Subcutaneous adipose tissue (tissue), 4 donors: ENCODE results near the gene SUCO. TPM values are rescaled to one million over a fixed set of nuclear protein-coding genes. Genes with fewer than 3 reads are reported as not detected.

Experiments used
- total RNA-seq, 4 donors: library from RNA; depleted of rRNA; stranded (reverse); fragments of >200 nt; gene quantifications; one replicate each; pipeline ENCODE4 v1.1.0, GENCODE V29; 2016
- TF ChIP-seq, protein P1 (sequence below): fragments of 450-650 bp; IDR thresholded peaks from one replicate; pipeline ENCODE4 v1.5.1; 2016; ENCODE audit warnings: low read depth, mild to moderate bottlenecking, control low read depth, antibody characterized with exemption, moderate library complexity

The SUCO gene, protein sequence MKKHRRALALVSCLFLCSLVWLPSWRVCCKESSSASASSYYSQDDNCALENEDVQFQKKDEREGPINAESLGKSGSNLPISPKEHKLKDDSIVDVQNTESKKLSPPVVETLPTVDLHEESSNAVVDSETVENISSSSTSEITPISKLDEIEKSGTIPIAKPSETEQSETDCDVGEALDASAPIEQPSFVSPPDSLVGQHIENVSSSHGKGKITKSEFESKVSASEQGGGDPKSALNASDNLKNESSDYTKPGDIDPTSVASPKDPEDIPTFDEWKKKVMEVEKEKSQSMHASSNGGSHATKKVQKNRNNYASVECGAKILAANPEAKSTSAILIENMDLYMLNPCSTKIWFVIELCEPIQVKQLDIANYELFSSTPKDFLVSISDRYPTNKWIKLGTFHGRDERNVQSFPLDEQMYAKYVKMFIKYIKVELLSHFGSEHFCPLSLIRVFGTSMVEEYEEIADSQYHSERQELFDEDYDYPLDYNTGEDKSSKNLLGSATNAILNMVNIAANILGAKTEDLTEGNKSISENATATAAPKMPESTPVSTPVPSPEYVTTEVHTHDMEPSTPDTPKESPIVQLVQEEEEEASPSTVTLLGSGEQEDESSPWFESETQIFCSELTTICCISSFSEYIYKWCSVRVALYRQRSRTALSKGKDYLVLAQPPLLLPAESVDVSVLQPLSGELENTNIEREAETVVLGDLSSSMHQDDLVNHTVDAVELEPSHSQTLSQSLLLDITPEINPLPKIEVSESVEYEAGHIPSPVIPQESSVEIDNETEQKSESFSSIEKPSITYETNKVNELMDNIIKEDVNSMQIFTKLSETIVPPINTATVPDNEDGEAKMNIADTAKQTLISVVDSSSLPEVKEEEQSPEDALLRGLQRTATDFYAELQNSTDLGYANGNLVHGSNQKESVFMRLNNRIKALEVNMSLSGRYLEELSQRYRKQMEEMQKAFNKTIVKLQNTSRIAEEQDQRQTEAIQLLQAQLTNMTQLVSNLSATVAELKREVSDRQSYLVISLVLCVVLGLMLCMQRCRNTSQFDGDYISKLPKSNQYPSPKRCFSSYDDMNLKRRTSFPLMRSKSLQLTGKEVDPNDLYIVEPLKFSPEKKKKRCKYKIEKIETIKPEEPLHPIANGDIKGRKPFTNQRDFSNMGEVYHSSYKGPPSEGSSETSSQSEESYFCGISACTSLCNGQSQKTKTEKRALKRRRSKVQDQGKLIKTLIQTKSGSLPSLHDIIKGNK (N-terminal part only)
- total RNA-seq, result 10 to 100 TPM; 26.9 to 35.9 (median 32.8) TPM

DNA sequence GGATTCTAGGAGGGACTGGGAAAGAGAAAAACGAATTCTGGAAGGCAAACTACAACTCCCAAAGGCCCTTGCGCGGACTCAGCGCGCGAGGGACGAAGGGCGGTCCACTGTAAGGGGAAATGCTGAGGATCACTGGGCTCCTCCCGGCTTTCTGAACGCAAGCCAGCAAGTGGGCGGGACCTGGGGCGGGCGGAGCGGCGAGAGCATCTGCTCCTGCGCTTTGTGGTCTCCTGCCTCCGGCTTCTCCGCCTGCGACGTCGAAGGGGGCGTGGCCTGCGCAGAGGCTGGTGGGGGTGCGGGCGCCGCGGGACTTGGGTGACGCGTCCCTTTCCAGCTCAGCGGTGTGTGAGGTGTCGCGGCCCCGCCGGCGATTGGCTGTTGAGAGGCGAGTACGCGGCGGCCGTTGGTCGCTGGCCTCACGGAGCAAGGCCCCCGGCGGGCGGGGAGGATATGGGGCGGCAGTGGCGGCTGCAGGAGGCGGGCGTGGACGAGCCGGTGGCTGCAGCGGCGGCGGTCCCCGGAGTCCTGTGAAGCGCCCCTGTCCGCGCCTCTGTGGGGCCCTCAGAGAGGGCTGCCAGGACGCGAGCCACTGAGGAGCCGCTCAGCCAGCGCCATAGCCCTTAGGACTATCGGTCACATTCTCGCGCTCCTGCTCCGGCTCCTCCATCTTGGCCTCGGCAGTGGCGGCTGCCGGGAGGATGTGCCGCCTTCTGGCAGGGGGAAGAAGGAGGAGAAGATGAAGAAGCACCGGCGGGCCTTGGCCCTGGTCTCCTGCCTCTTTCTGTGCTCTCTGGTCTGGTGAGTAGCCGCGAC lies at the start of gene SUCO:
SUCO (plus strand) TSS at position 451 of the 813 bp plus-strand sequence; CDS start at position 737, 286 bp downstream.
- TF ChIP-seq, protein P1, sequence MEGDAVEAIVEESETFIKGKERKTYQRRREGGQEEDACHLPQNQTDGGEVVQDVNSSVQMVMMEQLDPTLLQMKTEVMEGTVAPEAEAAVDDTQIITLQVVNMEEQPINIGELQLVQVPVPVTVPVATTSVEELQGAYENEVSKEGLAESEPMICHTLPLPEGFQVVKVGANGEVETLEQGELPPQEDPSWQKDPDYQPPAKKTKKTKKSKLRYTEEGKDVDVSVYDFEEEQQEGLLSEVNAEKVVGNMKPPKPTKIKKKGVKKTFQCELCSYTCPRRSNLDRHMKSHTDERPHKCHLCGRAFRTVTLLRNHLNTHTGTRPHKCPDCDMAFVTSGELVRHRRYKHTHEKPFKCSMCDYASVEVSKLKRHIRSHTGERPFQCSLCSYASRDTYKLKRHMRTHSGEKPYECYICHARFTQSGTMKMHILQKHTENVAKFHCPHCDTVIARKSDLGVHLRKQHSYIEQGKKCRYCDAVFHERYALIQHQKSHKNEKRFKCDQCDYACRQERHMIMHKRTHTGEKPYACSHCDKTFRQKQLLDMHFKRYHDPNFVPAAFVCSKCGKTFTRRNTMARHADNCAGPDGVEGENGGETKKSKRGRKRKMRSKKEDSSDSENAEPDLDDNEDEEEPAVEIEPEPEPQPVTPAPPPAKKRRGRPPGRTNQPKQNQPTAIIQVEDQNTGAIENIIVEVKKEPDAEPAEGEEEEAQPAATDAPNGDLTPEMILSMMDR, result no peak

DNA sequence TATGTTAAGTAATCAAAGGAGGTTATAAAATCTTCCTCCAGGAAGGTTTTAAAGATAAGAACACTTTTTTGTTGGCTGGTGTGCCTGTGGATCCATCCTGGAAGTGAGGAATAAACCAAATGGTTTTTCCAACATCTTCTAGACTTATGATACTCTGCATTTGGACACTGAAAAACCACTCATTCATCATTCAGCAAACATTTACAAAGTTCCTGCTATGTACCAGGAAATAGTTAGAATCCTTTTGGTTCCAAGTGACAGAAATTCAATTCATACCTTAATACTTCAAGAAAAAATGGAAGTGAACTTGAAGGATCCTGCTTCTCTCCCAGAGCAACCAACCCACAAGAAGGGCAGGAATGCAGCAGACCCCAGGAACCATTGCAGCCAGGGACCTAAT lies 49.5 kb upstream of the SUCO start:
- TF ChIP-seq, protein P1, result no peak

DNA sequence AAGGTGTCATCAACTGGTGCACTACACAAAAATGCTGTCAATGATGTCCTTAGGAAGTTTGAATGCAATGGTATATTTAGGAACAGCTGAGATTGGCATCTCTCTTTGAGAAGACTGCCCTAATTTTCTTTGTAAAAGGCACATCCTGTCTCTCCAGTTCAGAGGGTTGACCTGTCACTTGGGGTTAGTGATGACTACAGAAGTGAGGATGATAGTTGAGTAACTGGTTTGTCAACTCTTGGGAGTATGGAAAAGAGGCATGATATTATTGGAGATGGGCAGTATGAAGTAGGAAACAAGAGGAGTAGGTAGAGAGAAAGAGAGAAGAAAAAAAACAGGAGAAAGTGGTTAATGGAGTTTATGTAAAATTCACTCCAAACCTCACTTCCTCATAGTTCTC lies 48.7 kb upstream of the SUCO start:
- TF ChIP-seq, protein P1, result no peak

DNA sequence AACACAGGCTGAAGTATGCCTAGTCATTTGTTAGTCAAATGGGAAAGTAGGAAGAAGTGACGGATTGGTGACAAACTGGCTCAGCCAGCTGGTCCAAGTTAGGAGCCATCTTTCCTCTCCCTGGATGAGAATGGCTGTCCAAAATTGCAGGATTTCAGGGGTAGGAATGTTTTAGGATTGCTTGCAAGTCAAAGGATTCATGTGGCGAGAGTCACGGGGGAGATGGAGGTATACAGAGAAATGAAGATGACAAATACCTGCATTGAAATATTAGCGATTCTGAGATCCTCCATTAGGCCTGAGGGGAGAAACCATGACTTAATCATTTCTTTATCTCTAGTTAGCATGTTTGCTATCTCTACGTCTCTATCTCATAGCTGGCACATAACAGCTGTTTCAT lies 47.3 kb upstream of the SUCO start:
- TF ChIP-seq, protein P1, result no peak

DNA sequence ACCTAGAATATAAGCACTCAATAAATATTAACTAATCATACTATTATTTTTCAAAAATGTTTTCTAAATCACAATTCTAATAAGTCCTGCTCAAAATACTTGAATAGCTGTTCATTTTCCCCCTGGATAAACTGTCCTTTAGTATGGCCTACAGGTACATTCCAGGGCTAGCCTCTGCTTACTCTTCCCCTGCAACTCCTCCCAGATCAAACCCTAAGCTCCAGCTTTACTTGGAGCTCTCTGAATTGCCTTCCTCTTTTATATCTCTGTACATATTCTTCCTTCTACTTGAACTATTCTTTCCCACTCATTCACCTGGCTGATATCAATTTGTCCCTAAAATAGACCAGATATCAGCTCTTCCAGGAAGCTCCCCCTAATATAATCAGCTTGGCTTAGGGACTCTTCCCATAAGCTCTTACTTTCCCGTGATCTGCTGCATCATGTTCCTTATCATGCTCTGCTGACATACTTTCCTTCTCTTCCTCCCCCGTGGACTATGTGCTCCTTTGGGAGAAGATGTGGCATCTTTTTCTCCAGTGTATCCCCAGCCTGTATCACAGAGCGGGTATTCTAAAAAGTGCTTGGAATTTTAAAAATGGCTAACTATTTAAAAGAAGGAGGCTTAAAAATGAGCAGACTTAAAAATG lies 46.0 kb upstream of the SUCO start:
- TF ChIP-seq, protein P1, result no peak

DNA sequence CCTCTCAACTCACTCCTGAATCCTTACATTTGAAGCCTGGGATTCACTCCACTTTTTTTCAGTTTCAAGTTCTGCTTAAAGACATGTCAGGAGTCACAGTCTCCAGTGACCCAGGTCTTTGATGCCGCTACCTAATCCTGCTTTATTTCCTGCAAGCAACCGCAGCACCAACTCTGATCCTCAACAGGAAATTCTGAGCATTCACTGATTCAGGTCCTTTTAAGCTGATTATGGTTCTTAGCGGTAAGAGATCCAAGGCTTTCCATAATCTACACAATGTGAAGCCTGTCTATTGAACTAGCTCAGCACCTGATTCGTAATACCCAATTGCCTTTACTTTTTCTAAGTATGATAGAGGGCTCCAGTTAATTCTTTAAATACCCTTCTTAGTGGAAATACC lies 45.4 kb upstream of the SUCO start:
- TF ChIP-seq, protein P1, result no peak
